ENCODE results near the gene ZBTB7C.

DNA sequence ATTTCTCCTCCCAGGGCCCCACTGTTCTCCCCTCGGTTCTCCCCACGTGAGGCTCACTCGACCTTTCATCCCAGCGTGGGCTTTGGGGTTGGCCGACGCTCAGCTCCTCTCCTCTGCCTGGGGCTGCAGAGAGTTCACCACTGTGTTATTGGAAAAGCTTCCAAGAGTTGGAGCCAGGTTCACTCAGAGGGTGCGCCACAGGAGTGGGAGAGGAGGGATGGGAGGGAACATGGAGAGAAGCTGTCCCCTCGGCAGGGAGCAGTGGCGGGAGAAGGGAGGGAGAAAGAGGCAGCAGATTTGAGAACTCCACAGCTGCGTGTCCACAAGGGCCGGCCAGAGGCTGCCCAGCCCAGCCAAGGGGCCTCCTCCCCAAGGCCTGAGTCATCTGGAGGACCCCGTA, 281.6 kb downstream of the ZBTB7C start:
- TF ChIP-seq, protein P1, sequence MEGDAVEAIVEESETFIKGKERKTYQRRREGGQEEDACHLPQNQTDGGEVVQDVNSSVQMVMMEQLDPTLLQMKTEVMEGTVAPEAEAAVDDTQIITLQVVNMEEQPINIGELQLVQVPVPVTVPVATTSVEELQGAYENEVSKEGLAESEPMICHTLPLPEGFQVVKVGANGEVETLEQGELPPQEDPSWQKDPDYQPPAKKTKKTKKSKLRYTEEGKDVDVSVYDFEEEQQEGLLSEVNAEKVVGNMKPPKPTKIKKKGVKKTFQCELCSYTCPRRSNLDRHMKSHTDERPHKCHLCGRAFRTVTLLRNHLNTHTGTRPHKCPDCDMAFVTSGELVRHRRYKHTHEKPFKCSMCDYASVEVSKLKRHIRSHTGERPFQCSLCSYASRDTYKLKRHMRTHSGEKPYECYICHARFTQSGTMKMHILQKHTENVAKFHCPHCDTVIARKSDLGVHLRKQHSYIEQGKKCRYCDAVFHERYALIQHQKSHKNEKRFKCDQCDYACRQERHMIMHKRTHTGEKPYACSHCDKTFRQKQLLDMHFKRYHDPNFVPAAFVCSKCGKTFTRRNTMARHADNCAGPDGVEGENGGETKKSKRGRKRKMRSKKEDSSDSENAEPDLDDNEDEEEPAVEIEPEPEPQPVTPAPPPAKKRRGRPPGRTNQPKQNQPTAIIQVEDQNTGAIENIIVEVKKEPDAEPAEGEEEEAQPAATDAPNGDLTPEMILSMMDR (conservative IDR thresholded peaks at IDR 0.05; ENCODE audit: low read length), result no peak
- TF ChIP-seq EZH2phosphoT487 (IDR thresholded peaks at IDR 0.05; ENCODE audit: borderline replicate concordance, low read depth, low read length), result no peak

Data from OCI-LY7 (cell line).